Muscle of leg (tissue), 11 donors: ENCODE measurements around the gene ASB9. TPM values are rescaled to one million over a fixed set of nuclear protein-coding genes. Genes with fewer than 3 reads are reported as not detected.

Experiments
- DNase-seq: peaks from one replicate; pipeline ENCODE4 v3.0.0; 2013
- H3K27ac ChIP-seq: one replicate; pipeline ENCODE4 v1.5.1; 2013; ENCODE audit warnings: mild to moderate bottlenecking, low read length, control low read depth
- H3K27me3 ChIP-seq: one replicate; pipeline ENCODE4 v1.6.1; 2013; ENCODE audit warnings: low read length; ENCODE audit not compliant: control insufficient read depth, insufficient read depth
- H3K36me3 ChIP-seq: one replicate; pipeline ENCODE4 v1.6.1; 2013; ENCODE audit warnings: low read length; ENCODE audit not compliant: control insufficient read depth, insufficient read depth
- H3K4me1 ChIP-seq: one replicate; pipeline ENCODE4 v1.6.1; 2013; ENCODE audit warnings: low read length; ENCODE audit not compliant: control insufficient read depth, insufficient read depth
- H3K4me3 ChIP-seq: one replicate; pipeline ENCODE4 v1.5.1; 2013; ENCODE audit warnings: low read length, control low read depth
- H3K9me3 ChIP-seq: replicated peaks from 2 replicates; pipeline ENCODE4 v1.6.1; 2013; ENCODE audit warnings: low read depth, low read length; ENCODE audit not compliant: control insufficient read depth
- WGBS: methylation state at CpG from one replicate; pipeline ENCODE4 v1.1.5; 2013; ENCODE audit warnings: missing lambda C conversion rate; ENCODE audit not compliant: insufficient coverage; 5-methylcytosine and 5-hydroxymethylcytosine counted together
- polyA plus RNA-seq, 8 donors: library from polyadenylated mRNA; unstranded; fragments of 120-200 nt; gene quantifications; one replicate each; pipeline versions ENCODE4 v1.2.1 to v1.2.3, GENCODE V29; 2013; ENCODE audit warnings: inconsistent platforms in 1 of 8, low replicate concordance in 1 of 8; ENCODE audit not compliant: insufficient read length in 8 of 8, insufficient read depth in 1 of 8
- total RNA-seq: library from RNA; stranded (reverse); fragments of 120-200 nt; gene quantifications from one replicate; pipeline ENCODE4 v1.2.4, GENCODE V29; 2013

Gene ASB9
- total and polyA plus RNA-seq, 9 donors, result 3.1 to 6.4 (median 3.9) TPM

- no peak overlapping the region for H3K27ac ChIP-seq
- H3K4me3 ChIP-seq, result no peak overlapping the region
- DNase-seq, result no peak
- H3K9me3 ChIP-seq, result no peaks in the 10 kb centered on the region
- H3K27me3 ChIP-seq, result peaks cover 23% of the 10 kb centered on the region
- no CpG with 5 or more reads among the region's 5 CpGs for WGBS
- no peaks in the 10 kb centered on the region for H3K4me1 ChIP-seq
- H3K36me3 ChIP-seq, result no peaks in the 10 kb centered on the region
Observed at GRCh38 chrX:15244421-15244820, 25.5 kb downstream of the ASB9 start.

DNA sequence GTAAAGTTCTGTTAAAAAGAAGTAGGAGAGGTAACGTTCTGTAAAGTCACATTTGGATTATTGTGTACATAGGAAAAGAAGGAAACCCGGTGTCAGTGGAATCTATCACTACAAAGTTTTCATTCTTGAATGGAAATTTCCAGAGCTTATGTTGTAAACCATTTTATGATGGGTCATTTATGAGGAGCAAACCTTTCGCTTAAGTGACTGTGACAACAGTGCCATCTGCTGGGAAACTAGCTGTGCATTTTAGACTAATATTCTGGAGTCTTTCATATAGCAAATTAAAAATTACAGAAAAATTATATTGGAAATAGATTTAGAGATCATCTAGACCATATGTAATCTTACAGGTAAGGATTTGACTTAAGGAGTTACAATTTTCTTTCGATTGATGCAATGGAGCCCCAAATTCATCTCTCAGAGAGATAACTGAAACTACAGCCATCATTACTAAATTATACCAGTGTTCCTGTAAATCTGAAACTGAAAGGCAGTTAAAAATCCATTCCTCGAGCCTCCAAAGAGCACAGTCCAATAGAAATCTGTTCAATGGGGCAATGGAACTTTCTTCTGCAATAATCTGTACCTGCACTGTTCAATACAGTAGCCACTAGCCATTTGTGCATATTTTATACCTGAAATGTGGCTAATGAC lies 26.9 kb downstream of the ASB9 start:
- H3K27me3 ChIP-seq, result peaks cover 19% of the 10 kb centered on the region
- no peak overlapping the region for H3K27ac ChIP-seq
- H3K9me3 ChIP-seq, result no peaks in the 10 kb centered on the region
- peak; percentile 72 for DNase-seq
- H3K4me1 ChIP-seq, result no peaks in the 10 kb centered on the region
- H3K36me3 ChIP-seq, result no peaks in the 10 kb centered on the region
- H3K4me3 ChIP-seq, result no peak overlapping the region
- WGBS, result no CpG with 5 or more reads among the region's 5 CpGs

GRCh38 chrX:15241301-15241700 lies 28.6 kb downstream of the ASB9 start:
- no CpG with 5 or more reads among the region's 3 CpGs for WGBS
- DNase-seq, result no peak
- no peaks in the 10 kb centered on the region for H3K4me1 ChIP-seq

GRCh38 chrX:15240414-15240813 lies 29.5 kb downstream of the ASB9 start:
- Histone ChIP-seq H3K4me3 (no peak overlapping the region), H3K36me3 (no peaks in the 10 kb centered on the region), H3K27ac (no peak overlapping the region), H3K27me3 (peaks cover 17% of the 10 kb centered on the region), H3K4me1 (no peaks in the 10 kb centered on the region), H3K9me3 (no peaks in the 10 kb centered on the region)
- 78% methylated on average over 2 of the region's 5 CpGs for WGBS
- no peak for DNase-seq

More at GRCh38 chrX:15241301-15241700, 28.6 kb downstream of the ASB9 start:
- Histone ChIP-seq H3K4me3 (no peak overlapping the region), H3K27ac (no peak overlapping the region), H3K9me3 (no peaks in the 10 kb centered on the region), H3K36me3 (no peaks in the 10 kb centered on the region), H3K27me3 (peaks cover 17% of the 10 kb centered on the region)

GRCh38 chrX:15236146-15236545 lies 33.7 kb downstream of the ASB9 start:
- H3K27ac ChIP-seq, result no peak overlapping the region
- H3K4me1 ChIP-seq, result no peaks in the 10 kb centered on the region
- WGBS, result 67% methylated on average over 1 of the region's 3 CpGs
- H3K36me3 ChIP-seq, result no peaks in the 10 kb centered on the region
- H3K4me3 ChIP-seq, result no peak overlapping the region
- no peak for DNase-seq
- peaks cover 17% of the 10 kb centered on the region for H3K27me3 ChIP-seq
- H3K9me3 ChIP-seq, result no peaks in the 10 kb centered on the region

DNA sequence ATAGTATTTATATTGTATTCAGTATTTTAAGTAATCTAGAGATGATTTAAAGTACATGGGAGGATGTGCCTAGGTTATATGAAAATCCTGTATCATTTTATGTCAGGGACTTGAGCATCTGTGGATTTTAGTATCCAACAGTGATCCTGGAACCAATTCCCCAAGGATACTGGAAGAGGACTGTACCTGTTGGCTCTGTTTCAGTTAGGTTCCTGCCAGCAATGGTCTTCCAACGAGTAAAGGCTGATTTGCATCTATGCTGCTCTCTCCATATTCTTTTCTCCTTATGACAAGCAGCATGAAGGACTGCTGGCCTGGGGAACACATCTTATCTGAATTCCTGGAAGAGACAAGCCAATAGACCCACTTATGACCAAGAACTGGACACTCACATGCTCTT lies 34.9 kb downstream of the ASB9 start:
- Histone ChIP-seq H3K4me3 (no peak overlapping the region), H3K36me3 (no peaks in the 10 kb centered on the region), H3K27ac (no peak overlapping the region), H3K27me3 (peaks cover 15% of the 10 kb centered on the region), H3K4me1 (no peaks in the 10 kb centered on the region), H3K9me3 (no peaks in the 10 kb centered on the region)
- 20% methylated on average over 1 of the region's 1 CpG for WGBS
- DNase-seq, result no peak

DNA sequence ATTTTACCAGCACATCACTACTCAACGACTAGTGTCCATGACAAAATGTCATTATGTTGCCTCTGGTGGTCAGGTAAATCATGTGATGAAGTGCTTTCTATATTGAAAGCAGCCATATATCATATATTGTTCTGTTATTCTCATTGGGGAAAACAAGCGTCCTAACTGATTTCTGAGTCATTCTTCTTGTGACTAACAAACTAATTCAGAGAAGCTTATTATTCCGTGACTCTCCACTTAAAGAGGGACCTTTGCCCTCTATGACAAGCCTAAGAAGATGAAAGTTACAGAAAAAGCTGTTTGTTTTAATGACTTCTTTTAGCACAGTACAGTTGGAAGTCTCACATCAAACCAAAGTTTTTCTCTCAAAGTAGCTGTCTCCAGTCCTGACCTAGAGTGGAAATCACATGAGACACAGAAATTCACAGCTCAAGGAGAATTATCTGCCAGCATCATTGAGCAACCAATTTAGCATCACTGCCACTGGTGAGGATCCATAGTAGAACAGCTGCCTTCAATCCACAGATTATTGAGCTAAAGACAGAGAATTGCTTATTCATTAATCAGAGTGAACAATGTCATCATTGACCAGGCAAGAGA lies 36.4 kb downstream of the ASB9 start:
- Histone ChIP-seq H3K36me3 (no peaks in the 10 kb centered on the region), H3K27me3 (peaks cover 13% of the 10 kb centered on the region), H3K27ac (no peak overlapping the region), H3K4me3 (no peak overlapping the region), H3K9me3 (no peaks in the 10 kb centered on the region), H3K4me1 (no peaks in the 10 kb centered on the region)
- no CpG with 5 or more reads among the region's 3 CpGs for WGBS
- DNase-seq, result no peak

DNA sequence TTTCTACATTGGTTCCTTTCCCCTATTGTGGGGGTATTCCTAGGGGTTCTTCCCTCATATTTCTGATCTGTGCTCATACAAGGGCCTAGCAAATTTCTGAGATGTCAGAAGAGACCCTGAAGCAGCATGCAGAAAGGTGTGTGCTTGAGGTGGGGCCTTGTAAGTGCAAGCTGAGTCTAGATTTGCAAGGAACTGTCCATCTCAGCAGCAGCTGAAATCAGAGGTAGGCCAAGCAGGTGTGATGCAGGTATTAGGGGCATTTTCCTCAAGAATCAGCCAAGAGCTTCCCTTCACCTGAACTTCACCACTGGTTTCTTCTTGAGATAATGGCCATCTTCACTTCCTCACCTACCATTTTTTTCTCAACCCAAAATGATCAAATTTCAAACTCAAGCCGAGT lies 45.1 kb downstream of the ASB9 start:
- Histone ChIP-seq H3K27ac (no peak overlapping the region), H3K27me3 (peaks cover 21% of the 10 kb centered on the region), H3K9me3 (no peaks in the 10 kb centered on the region), H3K4me3 (no peak overlapping the region), H3K36me3 (no peaks in the 10 kb centered on the region), H3K4me1 (no peaks in the 10 kb centered on the region)
- no peak for DNase-seq
- no CpG with 5 or more reads among the region's 1 CpG for WGBS

GRCh38 chrX:15221321-15221720 lies 48.6 kb downstream of the ASB9 start:
- no peak overlapping the region for H3K4me3 ChIP-seq
- H3K27ac ChIP-seq, result no peak overlapping the region
- no peaks in the 10 kb centered on the region for H3K36me3 ChIP-seq
- H3K9me3 ChIP-seq, result no peaks in the 10 kb centered on the region
- DNase-seq, result no peak
- peaks cover 17% of the 10 kb centered on the region for H3K27me3 ChIP-seq
- H3K4me1 ChIP-seq, result no peaks in the 10 kb centered on the region

GRCh38 chrX:15217161-15217560 lies 52.7 kb downstream of the ASB9 start:
- WGBS, result 40% methylated on average over 1 of the region's 1 CpG
- Histone ChIP-seq H3K27ac (no peak overlapping the region), H3K36me3 (no peaks in the 10 kb centered on the region), H3K27me3 (peaks cover 17% of the 10 kb centered on the region), H3K9me3 (no peaks in the 10 kb centered on the region), H3K4me3 (no peak overlapping the region), H3K4me1 (no peaks in the 10 kb centered on the region)
- DNase-seq, result peak; percentile 91
